ENCODE measurements around the gene SERP2.

DNA sequence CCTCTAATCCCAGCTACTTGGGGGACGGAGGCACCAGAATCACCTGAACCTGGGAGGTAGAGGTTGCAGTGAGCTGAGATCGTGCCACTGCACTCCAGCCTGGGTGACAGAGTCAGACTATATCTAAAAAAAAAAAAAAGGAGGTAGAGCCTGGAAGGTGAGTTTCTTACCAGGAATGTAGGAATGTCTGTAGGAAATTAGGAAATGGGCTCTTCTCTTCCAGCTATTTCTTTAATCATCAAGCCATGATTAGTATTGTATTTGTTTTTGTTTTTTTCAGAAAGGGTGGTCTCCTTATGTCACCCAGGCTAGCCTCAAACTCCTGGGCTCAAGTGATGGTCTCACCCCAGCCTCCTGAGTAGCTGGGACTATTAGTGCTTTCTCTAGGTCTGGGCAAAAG lies 26.3 kb upstream of the SERP2 start:
- TF ChIP-seq POLR2A (IDR thresholded peaks at IDR 0.05): no peak
- TF ChIP-seq, protein P1, sequence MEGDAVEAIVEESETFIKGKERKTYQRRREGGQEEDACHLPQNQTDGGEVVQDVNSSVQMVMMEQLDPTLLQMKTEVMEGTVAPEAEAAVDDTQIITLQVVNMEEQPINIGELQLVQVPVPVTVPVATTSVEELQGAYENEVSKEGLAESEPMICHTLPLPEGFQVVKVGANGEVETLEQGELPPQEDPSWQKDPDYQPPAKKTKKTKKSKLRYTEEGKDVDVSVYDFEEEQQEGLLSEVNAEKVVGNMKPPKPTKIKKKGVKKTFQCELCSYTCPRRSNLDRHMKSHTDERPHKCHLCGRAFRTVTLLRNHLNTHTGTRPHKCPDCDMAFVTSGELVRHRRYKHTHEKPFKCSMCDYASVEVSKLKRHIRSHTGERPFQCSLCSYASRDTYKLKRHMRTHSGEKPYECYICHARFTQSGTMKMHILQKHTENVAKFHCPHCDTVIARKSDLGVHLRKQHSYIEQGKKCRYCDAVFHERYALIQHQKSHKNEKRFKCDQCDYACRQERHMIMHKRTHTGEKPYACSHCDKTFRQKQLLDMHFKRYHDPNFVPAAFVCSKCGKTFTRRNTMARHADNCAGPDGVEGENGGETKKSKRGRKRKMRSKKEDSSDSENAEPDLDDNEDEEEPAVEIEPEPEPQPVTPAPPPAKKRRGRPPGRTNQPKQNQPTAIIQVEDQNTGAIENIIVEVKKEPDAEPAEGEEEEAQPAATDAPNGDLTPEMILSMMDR (IDR thresholded peaks at IDR 0.05 in 4 of 5, conservative IDR thresholded peaks at IDR 0.05 in 1 of 5): no peak

Data from gastrocnemius medialis (tissue), 4 donors.